ENCODE data around the gene ATN1.
"Not testable (repeated sequence)": the region's sequence is repeated elsewhere in the genome, so short reads cannot be mapped to it uniquely, and the experiment has no call there.

Gene ATN1

GRCh38 chr12:6905414-6906040, 22.2 kb upstream of the ATN1 start:
- no peak for DNase-seq

DNA sequence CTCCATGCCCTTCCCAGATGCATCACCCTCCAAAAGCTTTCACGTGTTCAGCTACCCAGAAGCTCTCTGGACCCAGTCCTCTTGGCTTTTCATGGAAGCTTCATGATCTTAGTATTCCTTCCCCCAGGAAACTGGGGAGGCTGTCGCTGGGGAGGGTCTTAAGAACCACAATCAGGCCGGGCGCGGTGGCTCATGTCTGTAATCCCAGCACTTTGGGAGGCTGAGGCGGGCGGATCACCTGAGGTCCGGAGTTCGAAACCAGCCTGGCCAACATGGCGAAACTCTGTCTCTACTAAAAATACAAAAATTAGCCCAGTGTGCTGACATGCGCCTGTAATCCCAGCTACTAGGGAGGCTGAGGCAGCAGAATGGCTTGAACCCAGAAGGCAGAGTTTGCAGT, 19.6 kb upstream of the ATN1 start:
- DNase-seq = not testable (repeated sequence)

GRCh38 chr12:6909421-6910145, 18.2 kb upstream of the ATN1 start:
- no peak for DNase-seq

GRCh38 chr12:6912164-6912935, 15.4 kb upstream of the ATN1 start:
- DNase-seq = no peak

GRCh38 chr12:6914246-6914946, 13.4 kb upstream of the ATN1 start, which contains the start of gene ENO2:
ENO2 (plus strand) TSS chr12:6914580; CDS start chr12:6915833, 1,253 bp downstream.
- DNase-seq = peak; percentile 33 to 67

GRCh38 chr12:6914947-6915788, 12.6 kb upstream of the ATN1 start:
- DNase-seq = peak in 1 of 2 experiments; percentile 41

- DNase-seq = no peak
These were observed 11.9 kb upstream of the ATN1 start for GRCh38 chr12:6915789-6916285.

DNA sequence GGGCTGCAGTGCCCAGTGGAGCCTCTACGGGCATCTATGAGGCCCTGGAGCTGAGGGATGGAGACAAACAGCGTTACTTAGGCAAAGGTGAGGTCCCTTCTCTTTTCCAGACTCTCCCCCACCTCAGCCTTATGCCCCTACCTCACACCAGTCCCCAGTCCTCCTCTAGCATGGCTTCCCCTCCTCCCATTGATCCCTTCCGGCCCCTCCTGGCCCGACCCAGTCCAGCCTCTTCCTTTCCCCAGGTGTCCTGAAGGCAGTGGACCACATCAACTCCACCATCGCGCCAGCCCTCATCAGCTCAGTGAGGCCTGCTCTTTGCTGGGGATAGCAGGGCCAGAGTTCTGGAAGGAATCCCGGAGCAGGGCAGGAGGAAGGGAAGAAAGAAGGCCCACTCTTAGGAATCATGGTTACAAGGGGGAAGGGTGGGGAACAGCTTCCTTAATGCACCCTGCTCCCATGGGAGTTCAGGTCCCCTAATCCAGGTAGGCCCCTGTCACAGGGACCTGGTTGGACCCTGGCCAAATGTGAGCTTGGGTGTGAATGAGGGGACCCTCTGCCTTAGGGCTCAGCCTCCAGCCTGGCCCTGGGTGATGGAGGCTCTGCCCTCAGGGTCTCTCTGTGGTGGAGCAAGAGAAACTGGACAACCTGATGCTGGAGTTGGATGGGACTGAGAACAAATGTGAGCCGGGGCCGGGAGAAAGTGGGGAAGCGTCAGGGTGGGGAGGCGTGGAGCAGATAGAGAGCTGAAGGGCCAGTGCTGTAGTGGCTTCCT, 11.1 kb upstream of the ATN1 start:
- no peak for DNase-seq

DNA sequence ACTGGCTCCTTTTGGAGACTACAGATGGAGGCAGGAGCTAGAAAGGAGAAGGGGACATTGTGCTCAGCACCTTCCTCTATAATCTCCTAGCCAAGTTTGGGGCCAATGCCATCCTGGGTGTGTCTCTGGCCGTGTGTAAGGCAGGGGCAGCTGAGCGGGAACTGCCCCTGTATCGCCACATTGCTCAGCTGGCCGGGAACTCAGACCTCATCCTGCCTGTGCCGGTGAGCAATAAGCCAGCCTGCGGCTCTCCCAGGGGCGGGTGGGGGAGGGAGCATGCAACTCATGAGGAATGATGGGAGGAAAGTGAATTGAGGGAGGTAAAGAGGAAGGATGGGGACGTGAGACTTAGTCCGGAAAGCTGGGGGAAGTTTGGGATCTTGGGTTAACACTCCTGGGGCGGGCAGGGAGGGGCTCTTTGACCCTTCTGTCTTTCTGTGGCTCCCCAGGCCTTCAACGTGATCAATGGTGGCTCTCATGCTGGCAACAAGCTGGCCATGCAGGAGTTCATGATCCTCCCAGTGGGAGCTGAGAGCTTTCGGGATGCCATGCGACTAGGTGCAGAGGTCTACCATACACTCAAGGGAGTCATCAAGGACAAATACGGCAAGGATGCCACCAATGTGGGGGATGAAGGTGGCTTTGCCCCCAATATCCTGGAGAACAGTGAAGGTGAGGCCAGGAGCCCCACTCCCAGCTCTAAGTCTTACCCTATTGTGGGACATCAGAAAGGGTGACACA, 10.1 kb upstream of the ATN1 start:
- no peak for DNase-seq

- no peak for DNase-seq
These were observed 8.2 kb upstream of the ATN1 start for GRCh38 chr12:6919588-6919987.

- no peak for DNase-seq
These were observed 6.2 kb upstream of the ATN1 start for GRCh38 chr12:6921539-6921938.

- DNase-seq = no peak
These were observed 5.5 kb upstream of the ATN1 start for GRCh38 chr12:6921996-6922946.

DNA sequence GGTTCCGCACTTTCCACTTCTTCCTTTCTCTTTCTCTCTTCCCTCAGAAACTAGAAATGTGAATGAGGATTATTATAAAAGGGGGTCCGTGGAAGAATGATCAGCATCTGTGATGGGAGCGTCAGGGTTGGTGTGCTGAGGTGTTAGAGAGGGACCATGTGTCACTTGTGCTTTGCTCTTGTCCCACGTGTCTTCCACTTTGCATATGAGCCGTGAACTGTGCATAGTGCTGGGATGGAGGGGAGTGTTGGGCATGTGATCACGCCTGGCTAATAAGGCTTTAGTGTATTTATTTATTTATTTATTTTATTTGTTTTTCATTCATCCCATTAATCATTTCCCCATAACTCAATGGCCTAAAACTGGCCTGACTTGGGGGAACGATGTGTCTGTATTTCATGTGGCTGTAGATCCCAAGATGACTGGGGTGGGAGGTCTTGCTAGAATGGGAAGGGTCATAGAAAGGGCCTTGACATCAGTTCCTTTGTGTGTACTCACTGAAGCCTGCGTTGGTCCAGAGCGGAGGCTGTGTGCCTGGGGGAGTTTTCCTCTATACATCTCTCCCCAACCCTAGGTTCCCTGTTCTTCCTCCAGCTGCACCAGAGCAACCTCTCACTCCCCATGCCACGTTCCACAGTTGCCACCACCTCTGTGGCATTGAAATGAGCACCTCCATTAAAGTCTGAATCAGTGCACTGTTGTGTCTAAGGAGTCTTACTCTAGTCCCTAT, 4.6 kb upstream of the ATN1 start:
- DNase-seq = no peak

DNA sequence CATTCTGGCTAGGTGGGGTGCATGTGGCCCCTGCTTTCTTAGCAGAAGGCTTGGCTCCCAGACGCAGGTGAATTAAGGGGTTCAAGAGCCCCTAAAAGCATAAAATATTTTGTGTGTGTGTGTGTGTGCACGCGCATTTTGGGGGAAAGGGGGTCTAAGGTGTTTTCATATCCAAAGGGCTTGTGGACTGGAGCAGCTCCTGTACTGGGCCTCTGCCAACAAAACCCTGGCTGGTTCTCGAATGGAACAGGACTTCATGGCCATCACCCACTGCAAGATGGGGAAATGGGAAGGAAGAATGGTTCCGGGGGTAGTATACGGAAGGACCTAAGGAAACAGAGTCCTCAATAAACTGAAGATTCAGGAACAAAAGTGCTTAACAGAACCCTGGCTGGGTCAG, 3.9 kb upstream of the ATN1 start:
- DNase-seq = no peak

DNA sequence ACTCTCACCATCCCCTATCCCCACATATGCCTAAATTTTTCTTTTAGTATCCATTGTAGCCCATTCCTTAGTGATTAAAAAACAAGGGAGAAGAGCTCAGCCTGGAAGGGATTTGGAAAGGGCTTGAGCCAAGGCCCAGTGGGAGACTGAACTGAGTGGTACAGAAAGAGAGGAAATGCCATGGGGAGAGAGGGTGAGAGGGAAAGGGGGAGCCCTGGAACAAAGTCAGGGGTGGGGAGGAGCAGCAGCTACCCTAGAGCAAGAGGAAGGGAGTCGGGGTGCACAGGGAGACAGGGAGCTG, 2.6 kb upstream of the ATN1 start:
- peak; percentile 70 to 77 for DNase-seq

GRCh38 chr12:6925540-6926279, 2.0 kb upstream of the ATN1 start:
- peak; percentile 80 to 87 for DNase-seq

DNA sequence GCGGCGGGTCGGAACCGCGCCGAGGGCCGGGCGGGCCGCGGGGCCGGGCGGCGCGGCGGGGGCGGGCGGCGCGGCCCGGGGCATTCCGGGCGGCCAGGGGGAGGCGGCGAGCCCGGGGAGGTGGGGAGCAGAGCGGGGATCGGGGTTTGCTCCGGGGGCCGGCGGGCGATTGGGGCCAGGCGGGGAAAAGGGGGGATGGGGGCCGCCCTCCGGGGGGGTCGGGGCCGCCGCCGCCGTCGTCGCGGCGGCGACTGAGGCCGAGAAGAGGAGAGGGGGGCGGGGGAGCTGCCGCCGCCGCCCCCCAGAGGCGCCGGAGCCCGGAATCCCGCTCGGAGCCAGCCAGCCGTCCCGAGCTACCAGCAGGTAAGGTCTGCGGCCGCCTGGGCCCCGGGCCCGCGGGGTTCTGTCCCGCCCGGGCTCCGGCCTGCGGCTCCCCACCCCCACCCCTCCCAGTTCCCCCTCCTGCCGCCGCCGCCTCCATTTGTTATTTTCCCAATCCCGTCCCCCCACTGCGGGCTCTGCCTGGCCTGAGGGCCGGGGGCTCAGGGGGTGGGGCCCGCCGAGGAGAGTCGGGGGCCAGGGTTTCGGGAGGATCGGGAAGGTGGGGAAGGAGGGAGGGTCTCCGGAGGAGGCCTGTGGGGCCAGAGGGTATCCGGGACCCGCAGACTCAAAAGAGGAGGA, 403 bp downstream of the ATN1 start:
- no peak for DNase-seq
